Measurements from ENCODE around the gene RHOB.
"Not testable (repeated sequence)": the region's sequence is repeated elsewhere in the genome, so short reads cannot be mapped to it uniquely, and the experiment has no call there.

RHOB gene

GRCh38 chr2:20454036-20454981 lies 7.4 kb downstream of the RHOB start:
- no peak for DNase-seq

GRCh38 chr2:20455076-20455587 lies 8.3 kb downstream of the RHOB start:
- no peak for DNase-seq

GRCh38 chr2:20456116-20456571 lies 9.3 kb downstream of the RHOB start:
- DNase-seq, result no peak

- DNase-seq, result no peak
These were observed 10.0 kb downstream of the RHOB start for GRCh38 chr2:20456636-20457426.

- no peak for DNase-seq
These were observed 11.1 kb downstream of the RHOB start for GRCh38 chr2:20457661-20458630.

GRCh38 chr2:20458737-20459484 lies 12.0 kb downstream of the RHOB start:
- not testable (repeated sequence) for DNase-seq

GRCh38 chr2:20465716-20466394 lies 19.0 kb downstream of the RHOB start:
- no peak for DNase-seq

- DNase-seq, result no peak
These were observed 21.1 kb downstream of the RHOB start for GRCh38 chr2:20467789-20468548.

GRCh38 chr2:20468549-20469500 lies 22.0 kb downstream of the RHOB start:
- DNase-seq, result no peak

GRCh38 chr2:20469595-20469994 lies 22.7 kb downstream of the RHOB start:
- no peak for DNase-seq

- no peak for DNase-seq
These were observed 23.3 kb downstream of the RHOB start for GRCh38 chr2:20470211-20470610.

GRCh38 chr2:20471148-20471547 lies 24.3 kb downstream of the RHOB start:
- DNase-seq, result no peak

- no peak for DNase-seq
These were observed 25.2 kb downstream of the RHOB start for GRCh38 chr2:20471902-20472559.

- no peak for DNase-seq
These were observed 25.7 kb downstream of the RHOB start for GRCh38 chr2:20472569-20472968.

GRCh38 chr2:20473128-20473527 lies 26.3 kb downstream of the RHOB start:
- no peak for DNase-seq

- DNase-seq, result no peak
These were observed 28.1 kb downstream of the RHOB start for GRCh38 chr2:20474757-20475566.

- no peak for DNase-seq
These were observed 28.7 kb downstream of the RHOB start for GRCh38 chr2:20475567-20475952.

GRCh38 chr2:20476481-20476880 lies 29.6 kb downstream of the RHOB start:
- no peak for DNase-seq

All from stimulated activated CD4-positive, alpha-beta T cell treated with anti-CD3 and anti-CD28 coated beads, Interleukin-4, amount 100 ng/mL, for 4 hours (primary cell).